Ureter (tissue), 1 donor: Measurements from ENCODE around the gene PDE11A. TPM values are rescaled to one million over a fixed set of nuclear protein-coding genes. Genes with fewer than 3 reads are reported as not detected.

Experiments used
- DNase-seq: peaks from one replicate; pipeline ENCODE4 v3.0.0-alpha.2; 2020; ENCODE audit warnings: low spot score
- total RNA-seq: library from RNA; stranded (reverse); gene quantifications from one replicate; pipeline ENCODE4 v1.2.4, GENCODE V29; 2023
- donor health status: DM: yes; HTN: yes; CAD: no.

PDE11A gene
- total RNA-seq, 1 donor from 2014 or later = 2.2 TPM

GRCh38 chr2:177923323-177923722 is 149.3 kb downstream of the PDE11A start:
- DNase-seq = no peak

- no peak for DNase-seq
Measured at GRCh38 chr2:177921726-177922125, 150.9 kb downstream of the PDE11A start.

- no peak for DNase-seq
Measured at GRCh38 chr2:177917169-177917568, 155.4 kb downstream of the PDE11A start.

DNA sequence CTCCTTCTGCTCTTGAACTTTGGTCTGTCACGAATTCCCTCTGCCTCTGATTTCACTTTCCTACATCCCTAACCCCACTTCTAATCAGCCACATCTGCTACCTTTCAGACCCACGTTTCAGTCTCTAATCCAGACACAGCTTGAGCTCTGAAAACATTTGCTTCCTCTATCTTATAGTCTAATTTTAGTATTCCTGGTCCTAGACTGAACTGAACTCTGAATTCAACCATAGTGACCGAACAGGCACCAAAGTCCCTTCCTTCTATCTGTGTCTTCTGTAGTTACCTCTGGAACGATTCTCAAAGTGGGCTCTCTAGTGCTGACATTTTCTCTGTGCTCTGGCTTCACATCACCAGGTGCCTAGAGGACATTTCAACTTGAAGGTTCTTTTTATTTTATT is 156.2 kb downstream of the PDE11A start:
- DNase-seq = no peak

GRCh38 chr2:177914247-177914646 is 158.3 kb downstream of the PDE11A start:
- no peak for DNase-seq

- no peak for DNase-seq
Measured at GRCh38 chr2:177909962-177910361, 162.6 kb downstream of the PDE11A start.

- no peak for DNase-seq
Measured at GRCh38 chr2:177908824-177909223, 163.8 kb downstream of the PDE11A start.

DNA sequence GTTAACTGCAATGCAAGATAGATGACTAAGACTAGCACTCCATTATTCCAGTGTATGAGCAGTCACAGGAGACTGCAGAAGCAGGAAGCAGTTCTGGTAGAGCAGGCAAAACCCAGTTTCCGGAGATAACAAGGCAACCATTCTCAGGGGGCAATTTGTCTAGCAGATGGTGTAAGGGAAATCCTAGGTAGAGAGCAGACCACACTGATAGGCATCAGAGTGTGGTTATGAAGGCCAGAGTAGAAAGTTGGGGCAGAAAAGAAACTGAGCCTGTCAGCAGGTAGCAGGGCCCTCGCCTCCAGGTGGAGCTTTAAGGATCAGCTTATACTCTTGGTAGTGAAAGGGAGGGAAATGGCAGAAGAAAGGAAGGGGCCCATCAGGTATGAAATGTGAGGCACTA is 164.4 kb downstream of the PDE11A start:
- no peak for DNase-seq

DNA sequence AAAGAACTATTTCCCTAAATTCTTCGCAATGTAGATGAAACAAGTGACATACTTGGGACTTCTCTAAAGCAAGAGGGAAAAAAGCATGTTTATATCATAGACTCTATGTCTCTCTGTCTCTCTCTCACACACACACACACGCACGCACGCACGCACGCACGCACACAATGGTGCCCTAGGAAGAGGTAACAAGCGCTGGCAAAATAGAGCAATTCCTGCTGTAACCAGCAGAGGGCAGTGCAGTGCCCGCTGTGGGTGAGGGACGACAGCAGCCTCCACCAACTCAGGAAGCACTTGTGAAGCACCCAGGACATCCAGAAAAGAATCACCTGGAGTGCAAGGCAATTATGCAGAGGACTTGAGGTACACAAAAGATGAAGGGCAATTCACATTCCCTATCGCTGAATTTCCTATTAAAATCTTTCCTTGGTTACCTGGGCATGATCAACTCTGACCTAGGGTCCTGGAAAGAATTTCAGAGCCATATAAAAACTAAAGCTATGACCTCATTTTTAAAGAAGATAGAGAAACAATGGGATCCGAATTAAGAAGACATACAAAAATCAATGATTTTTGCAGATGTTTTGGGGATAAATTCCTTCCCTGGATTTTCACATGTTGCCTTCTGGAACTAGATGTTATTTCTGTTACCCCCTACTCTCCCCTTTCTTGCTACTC is 166.4 kb downstream of the PDE11A start:
- DNase-seq = peak; percentile 65

GRCh38 chr2:177905640-177906039 is 166.9 kb downstream of the PDE11A start:
- no peak for DNase-seq

DNA sequence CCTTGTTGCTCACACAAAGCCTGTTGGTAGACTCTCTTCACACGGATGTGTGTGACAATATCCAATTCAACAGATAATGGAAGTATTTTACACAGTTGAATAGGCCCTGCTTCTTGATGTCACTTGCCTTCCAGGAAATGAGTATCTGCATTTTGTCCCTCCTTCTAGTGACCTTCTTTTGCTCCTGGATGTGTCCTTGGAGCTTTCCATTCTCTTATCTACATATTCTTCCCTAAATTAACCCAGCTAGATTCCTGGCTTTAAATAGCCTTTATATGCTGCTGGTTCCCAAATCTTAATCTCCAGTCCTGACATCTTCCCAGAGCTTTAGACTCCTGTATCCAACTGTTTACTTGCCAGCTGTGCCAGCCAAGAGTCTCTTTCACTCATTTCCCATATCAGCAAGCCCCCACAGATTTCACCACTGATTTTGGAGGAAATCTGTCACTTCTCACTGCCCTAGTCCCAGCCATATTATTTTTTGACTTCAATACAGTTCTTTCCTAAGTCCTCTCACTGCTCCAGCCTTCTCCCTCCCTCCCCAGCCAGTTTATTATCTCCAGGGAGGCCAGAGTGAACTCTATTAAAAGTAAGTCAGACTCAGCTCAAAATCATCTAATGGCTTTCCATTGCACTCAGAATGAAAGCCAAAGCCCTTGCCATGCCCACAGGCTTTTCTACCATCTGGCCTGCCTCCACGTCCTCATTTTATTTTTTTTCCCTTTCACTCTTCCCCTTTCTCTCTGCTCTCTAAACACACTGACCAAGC is 170.0 kb downstream of the PDE11A start:
- DNase-seq = no peak

DNA sequence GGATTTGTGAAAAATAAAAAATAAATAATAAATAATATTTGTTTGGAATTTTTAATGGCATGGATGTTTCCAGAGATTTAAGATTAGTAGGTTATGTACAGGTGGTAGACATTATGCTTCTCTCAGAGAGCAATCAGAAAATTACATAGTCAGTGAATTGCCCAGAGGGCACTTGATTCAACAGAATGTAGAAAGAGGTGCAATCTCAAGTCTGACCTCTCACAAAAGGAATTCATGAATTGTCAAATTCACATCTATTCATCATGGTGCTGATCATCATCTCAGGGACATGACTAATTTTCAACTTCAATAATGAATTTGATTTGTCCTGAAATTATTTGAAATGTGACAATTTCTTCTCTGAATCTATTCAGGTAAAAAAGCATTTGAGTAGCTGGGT is 172.5 kb downstream of the PDE11A start:
- DNase-seq = no peak

- DNase-seq = no peak
Measured at GRCh38 chr2:177897278-177897677, 175.3 kb downstream of the PDE11A start.

- DNase-seq = no peak
Measured at GRCh38 chr2:177896587-177896986, 176.0 kb downstream of the PDE11A start.

DNA sequence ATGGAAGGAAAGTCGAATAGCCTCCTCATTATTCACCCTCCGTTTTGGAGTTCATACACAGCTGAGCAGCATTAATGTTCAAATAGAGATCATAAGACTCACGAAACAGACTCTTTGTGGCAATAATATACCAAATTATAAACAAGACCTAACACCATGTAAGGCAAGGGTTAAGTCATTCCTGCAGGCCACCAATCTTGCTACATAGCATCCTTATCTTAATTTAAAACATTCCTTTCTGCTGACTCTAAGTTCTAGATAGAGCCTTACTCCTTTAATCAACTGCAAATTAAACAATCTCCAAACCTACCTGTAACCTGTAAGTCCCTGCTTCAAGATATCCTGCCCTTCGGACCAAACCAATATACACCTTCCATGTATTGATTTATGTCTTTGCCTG is 178.0 kb downstream of the PDE11A start:
- no peak for DNase-seq

DNA sequence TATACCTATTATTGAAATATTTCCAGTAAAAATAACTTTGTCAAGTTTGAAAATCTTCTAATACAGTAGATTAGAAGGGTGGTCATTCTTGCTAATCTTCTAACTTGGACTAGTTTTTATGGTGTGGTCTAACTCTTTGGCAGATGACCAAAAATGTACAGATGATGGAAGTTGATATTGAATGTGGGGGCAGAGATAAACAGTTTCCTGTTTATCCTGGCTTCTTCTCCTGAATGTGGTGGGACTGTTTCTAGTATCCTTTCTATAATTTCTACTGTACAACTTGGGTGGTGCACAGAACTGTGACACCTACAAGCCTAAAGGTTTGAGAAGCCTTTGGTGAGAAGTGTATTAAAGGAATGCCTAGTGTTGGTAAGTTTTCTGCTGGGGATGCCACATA is 178.7 kb downstream of the PDE11A start:
- DNase-seq = no peak

GRCh38 chr2:177891533-177891932 is 181.0 kb downstream of the PDE11A start:
- no peak for DNase-seq

DNA sequence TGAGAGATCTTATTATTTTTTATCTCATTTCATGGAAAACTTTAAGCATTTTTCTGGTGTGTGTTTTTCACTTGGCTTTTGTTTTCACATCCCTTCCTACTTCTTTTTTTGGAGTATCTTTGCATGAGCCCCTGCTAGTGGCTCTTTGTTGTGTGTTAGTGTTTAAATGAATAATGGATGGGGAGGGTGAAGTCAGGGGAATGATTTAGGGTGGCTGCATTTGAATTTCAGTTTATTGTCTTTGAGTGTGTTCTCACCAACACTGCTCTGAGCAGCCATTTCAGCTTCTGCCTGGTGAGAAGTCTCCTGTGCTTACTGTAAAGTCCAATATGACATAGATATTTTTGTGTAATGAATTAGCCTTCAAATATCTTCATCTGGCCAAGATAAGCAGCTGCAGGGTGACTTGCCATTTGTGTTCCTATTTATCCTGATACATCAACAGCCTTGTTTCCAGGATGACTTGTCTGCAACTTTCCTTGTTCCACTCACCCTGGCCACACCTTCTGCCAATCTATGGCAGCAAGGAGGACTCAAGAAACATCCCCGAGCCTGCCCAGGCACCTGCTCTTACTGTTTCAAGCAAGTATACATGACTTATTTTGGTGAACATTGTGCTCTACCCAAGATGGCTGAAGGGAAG is 182.6 kb downstream of the PDE11A start:
- no peak for DNase-seq

GRCh38 chr2:177888581-177888980 is 184.0 kb downstream of the PDE11A start:
- no peak for DNase-seq

- no peak for DNase-seq
Measured at GRCh38 chr2:177887722-177888121, 184.9 kb downstream of the PDE11A start.

DNA sequence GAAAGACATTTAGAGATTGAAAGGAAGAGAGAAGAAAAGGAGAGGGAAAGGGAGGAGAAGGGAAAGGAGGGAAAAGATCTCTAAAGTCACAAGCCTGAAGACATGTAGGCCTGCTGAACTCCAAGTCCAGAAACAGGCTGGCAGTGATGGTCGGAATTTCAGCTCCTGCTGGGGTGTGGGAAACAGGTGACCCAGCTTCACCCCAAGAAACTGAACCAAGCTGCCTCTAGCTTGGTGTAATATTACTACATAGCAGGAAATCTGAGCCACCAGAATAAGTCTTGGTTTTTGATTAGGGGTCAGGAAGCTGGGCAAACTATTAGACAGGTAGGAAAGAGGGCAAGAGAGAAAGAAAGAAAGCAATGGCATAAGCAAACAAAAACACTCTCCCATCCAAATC is 185.8 kb downstream of the PDE11A start:
- no peak for DNase-seq

GRCh38 chr2:177885828-177886466 is 186.6 kb downstream of the PDE11A start:
- no peak for DNase-seq
